Measurements from ENCODE around the gene CRADD. TPM values are rescaled to one million over a fixed set of nuclear protein-coding genes. Genes with fewer than 3 reads are reported as not detected.

Gene CRADD
- total and polyA plus RNA-seq, 4 donors, result 16.9 to 33.4 (median 20.0) TPM

DNA sequence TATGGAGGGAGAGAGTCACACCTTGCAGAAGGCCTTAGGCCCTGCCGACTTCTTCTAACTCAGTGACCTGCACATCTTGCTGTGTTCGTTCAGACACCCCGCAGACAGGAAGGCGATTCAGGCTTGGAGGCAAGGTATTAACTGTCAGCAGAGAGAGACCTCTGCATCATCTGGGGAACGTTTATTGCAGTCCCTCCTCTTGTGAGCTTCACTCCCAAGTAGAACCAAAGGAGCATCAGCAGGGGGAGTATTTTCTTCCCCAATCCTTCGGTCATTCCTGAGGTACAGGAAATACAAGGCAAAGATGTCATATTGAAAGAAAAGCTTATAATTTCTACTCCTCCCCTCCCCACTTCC, 217.9 kb downstream of the CRADD start:
- intact Hi-C loops (cut with DNase I), result loop anchor here (2.0 to 10.0 kb wide), 3 partner anchors 22 to 180 kb away; no protein-coding TSS in a partner anchor
- ATAC-seq (ENCODE audit: low FRiP score), result peak; percentile 48
- no peaks in the 10 kb centered on the region for H3K36me3 ChIP-seq (ENCODE audit: control insufficient read depth in 1 of 2, insufficient read depth in 2 of 2, low read length in 1 of 2)

DNA sequence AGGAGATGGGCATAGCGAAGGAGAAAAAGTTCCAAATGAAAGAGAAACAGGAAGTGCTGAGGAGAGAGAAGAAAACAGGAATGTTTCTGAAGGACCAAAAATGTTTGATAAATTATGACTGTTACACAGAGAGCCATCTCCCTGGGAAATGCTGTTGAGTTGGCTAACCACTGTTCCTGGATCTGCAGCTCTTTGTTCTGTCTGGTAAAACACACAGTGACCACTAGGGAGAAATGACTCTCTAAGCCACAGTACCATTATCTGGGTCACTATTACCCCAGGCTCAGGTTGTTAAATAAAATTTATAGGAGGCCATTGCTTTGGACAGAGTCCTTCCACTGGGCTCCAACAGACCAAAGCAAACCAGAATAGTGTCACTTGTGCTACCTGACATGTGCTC, 219.3 kb downstream of the CRADD start:
- no peaks in the 10 kb centered on the region for H3K4me1 ChIP-seq (ENCODE audit: control insufficient read depth in 1 of 2, insufficient read depth in 2 of 2, low read length in 2 of 2)
- intact Hi-C loops (cut with DNase I), result loop anchor here in 1 of 2 donors (10.0 kb wide), 1 partner anchor 178 kb away; no protein-coding TSS in a partner anchor
- WGBS, 2 donors, result 95 to 100% methylated on average over 1 of the region's 1 CpG

More for the DNA sequence above, 217.9 kb downstream of the CRADD start:
- DNase-seq, result no peak
- no peaks in the 10 kb centered on the region for H3K4me1 ChIP-seq (ENCODE audit: control insufficient read depth in 1 of 2, insufficient read depth in 2 of 2, low read length in 2 of 2)
- peak overlapping the region; percentile 38 to 95 for H3K27ac ChIP-seq (ENCODE audit: low read depth in 1 of 2, low read length in 2 of 2)
- WGBS, 2 donors, result 22 to 23% methylated on average over 6 of the region's 6 CpGs
- no peak overlapping the region for H3K4me3 ChIP-seq (ENCODE audit: low read length in 2 of 2)
- H3K9me3 ChIP-seq (ENCODE audit: control insufficient read depth, low read length), result no peaks in the 10 kb centered on the region
- no peaks in the 10 kb centered on the region for H3K27me3 ChIP-seq (ENCODE audit: control insufficient read depth in 1 of 2, insufficient read depth in 2 of 2, low read length in 1 of 2)

DNA sequence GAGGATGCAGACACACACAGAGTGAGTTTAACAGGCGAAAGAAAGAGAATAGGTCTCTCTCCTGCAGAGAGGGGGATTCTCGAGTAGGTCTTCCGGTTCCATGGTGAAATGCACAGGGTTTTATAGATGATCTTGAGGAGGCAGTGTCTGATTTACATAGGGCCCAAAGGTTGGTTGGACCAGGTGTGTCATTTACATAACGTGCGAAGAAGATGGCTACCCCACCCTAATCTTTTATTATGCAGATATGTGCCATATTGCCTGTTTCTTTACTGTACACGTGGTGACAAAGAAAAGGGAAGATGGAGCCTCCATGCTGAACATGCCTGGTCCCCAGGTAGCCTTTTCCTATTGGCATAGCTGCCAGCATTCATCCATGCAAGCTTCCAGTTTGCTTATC, 219.8 kb downstream of the CRADD start:
- intact Hi-C loops (cut with DNase I), result loop anchor here in 1 of 2 donors (10.0 kb wide), 1 partner anchor 178 kb away; no protein-coding TSS in a partner anchor
- peak overlapping the region in 1 of 2 donors; percentile 16 for H3K27ac ChIP-seq (ENCODE audit: low read depth in 1 of 2, low read length in 2 of 2)
- H3K27me3 ChIP-seq (ENCODE audit: control insufficient read depth in 1 of 2, insufficient read depth in 2 of 2, low read length in 1 of 2), result no peaks in the 10 kb centered on the region
- H3K9me3 ChIP-seq (ENCODE audit: control insufficient read depth, low read length), result no peaks in the 10 kb centered on the region
- WGBS, 2 donors, result 91 to 93% methylated on average over 6 of the region's 6 CpGs
- ATAC-seq (ENCODE audit: low FRiP score) (no peak), DNase-seq (no peak)
- no peaks in the 10 kb centered on the region for H3K4me1 ChIP-seq (ENCODE audit: control insufficient read depth in 1 of 2, insufficient read depth in 2 of 2, low read length in 2 of 2)
- H3K36me3 ChIP-seq (ENCODE audit: control insufficient read depth in 1 of 2, insufficient read depth in 2 of 2, low read length in 1 of 2), result no peaks in the 10 kb centered on the region
- H3K4me3 ChIP-seq (ENCODE audit: low read length in 2 of 2), result no peak overlapping the region

More for the DNA sequence above, 219.3 kb downstream of the CRADD start:
- H3K4me3 ChIP-seq (ENCODE audit: low read length in 2 of 2), result no peak overlapping the region
- no peak for ATAC-seq (ENCODE audit: low FRiP score)
- H3K9me3 ChIP-seq (ENCODE audit: control insufficient read depth, low read length), result no peaks in the 10 kb centered on the region
- H3K27me3 ChIP-seq (ENCODE audit: control insufficient read depth in 1 of 2, insufficient read depth in 2 of 2, low read length in 1 of 2), result no peaks in the 10 kb centered on the region
- no peak overlapping the region for H3K27ac ChIP-seq (ENCODE audit: low read depth in 1 of 2, low read length in 2 of 2)
- no peaks in the 10 kb centered on the region for H3K36me3 ChIP-seq (ENCODE audit: control insufficient read depth in 1 of 2, insufficient read depth in 2 of 2, low read length in 1 of 2)
- no peak for DNase-seq

DNA sequence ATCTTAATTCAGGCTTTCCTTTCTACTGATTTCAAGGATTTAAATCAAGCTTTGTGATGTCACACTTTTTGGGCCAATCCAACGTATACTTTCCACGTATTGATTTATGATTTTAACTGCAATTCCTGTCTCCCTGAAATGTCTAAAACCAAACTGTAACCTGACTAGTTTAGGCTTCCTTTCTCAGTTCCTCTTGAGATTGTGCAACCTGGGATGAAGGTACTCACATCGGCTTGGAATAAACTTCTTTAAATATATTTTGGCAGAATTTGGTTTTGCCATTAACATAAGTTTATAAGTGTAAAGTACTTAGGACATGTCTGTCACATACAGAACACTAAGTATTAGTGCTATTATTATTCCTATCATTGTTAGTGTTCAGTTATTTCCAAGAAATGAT, 224.6 kb downstream of the CRADD start:
- DNase-seq (no peak), ATAC-seq (ENCODE audit: low FRiP score) (no peak)
- 81 to 85% methylated on average over 3 of the region's 3 CpGs for WGBS, 2 donors
- Histone ChIP-seq H3K4me1 (ENCODE audit: control insufficient read depth in 1 of 2, insufficient read depth in 2 of 2, low read length in 2 of 2) (no peaks in the 10 kb centered on the region), H3K27ac (ENCODE audit: low read depth in 1 of 2, low read length in 2 of 2) (no peak overlapping the region), H3K4me3 (ENCODE audit: low read length in 2 of 2) (no peak overlapping the region), H3K9me3 (ENCODE audit: control insufficient read depth, low read length) (peaks cover 4% of the 10 kb centered on the region), H3K27me3 (ENCODE audit: control insufficient read depth in 1 of 2, insufficient read depth in 2 of 2, low read length in 1 of 2) (no peaks in the 10 kb centered on the region), H3K36me3 (ENCODE audit: control insufficient read depth in 1 of 2, insufficient read depth in 2 of 2, low read length in 1 of 2) (no peaks in the 10 kb centered on the region)
- intact Hi-C loops (cut with DNase I), result loop anchor here in 1 of 2 donors (5.0 kb wide), 1 partner anchor 134 kb away; no protein-coding TSS in a partner anchor

DNA sequence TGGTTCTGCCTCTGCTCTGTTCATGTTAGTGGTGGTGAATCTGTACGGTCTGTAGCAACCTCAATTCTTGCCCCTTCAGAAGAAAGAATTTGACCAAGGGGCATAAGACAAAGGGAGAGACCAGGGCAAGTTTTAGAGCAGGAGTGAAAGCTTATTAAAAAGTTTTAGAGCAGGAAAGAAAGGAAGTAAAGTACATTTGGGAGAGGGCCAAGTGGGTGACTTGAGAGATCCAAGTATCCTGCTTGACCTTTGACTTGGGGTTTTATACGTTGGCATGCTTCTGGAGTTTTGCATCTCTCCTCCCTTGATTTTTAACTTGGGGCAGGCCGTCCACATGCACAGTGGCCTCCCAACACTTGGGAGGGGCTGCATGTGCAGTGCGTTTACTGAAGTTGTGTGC, 225.0 kb downstream of the CRADD start:
- DNase-seq (no peak), ATAC-seq (ENCODE audit: low FRiP score) (no peak)
- intact Hi-C loops (cut with DNase I), result loop anchor here in 1 of 2 donors (5.0 kb wide), 1 partner anchor 135 kb away; no protein-coding TSS in a partner anchor
- no peaks in the 10 kb centered on the region for H3K36me3 ChIP-seq (ENCODE audit: control insufficient read depth in 1 of 2, insufficient read depth in 2 of 2, low read length in 1 of 2)
- no peaks in the 10 kb centered on the region for H3K27me3 ChIP-seq (ENCODE audit: control insufficient read depth in 1 of 2, insufficient read depth in 2 of 2, low read length in 1 of 2)
- no peak overlapping the region for H3K4me3 ChIP-seq (ENCODE audit: low read length in 2 of 2)
- H3K9me3 ChIP-seq (ENCODE audit: control insufficient read depth, low read length), result peaks cover 4% of the 10 kb centered on the region
- H3K4me1 ChIP-seq (ENCODE audit: control insufficient read depth in 1 of 2, insufficient read depth in 2 of 2, low read length in 2 of 2), result no peaks in the 10 kb centered on the region
- H3K27ac ChIP-seq (ENCODE audit: low read depth in 1 of 2, low read length in 2 of 2), result no peak overlapping the region
- 96% methylated on average over 4 of the region's 4 CpGs for WGBS, 2 donors

DNA sequence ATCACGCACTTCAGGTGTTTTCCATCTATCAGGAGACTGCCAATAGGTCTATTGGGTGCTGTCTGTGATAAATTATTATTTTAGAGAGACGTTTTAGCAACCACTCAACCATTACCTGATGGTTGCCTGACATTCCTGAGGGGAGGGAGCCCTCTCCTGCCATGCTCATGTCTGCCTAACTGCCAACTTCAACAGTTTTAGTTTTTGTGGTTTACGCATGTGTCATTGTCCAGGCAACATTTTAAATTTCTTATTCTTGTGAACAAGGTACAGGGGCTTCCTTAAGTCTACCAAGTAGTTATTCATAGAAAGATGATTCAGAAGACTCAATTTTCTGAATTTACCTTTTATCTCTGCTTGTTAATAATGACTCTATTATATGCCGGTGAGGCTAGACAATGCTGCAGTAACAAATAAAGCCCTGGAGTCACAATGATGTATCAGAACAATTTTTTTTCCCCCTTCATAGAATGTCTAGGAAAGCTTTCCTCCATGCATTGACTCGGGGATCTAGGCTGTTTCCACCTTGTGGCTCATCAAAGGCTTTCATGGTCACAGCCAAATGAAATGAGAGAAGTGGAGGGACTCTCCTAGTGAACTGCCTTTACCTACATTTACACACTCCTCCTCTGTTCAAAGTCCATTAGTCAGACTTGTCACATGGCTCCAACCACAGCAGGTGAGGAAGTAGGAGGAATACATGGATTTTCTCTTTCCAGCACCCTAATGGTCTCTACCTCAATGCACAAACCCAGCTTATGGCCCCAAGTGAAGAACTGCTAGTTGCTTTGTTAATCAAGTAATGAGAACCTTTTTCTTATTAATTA, 225.8 kb downstream of the CRADD start:
- Histone ChIP-seq H3K27ac (ENCODE audit: low read depth in 1 of 2, low read length in 2 of 2) (no peak overlapping the region), H3K4me1 (ENCODE audit: control insufficient read depth in 1 of 2, insufficient read depth in 2 of 2, low read length in 2 of 2) (no peaks in the 10 kb centered on the region), H3K9me3 (ENCODE audit: control insufficient read depth, low read length) (peaks cover 4% of the 10 kb centered on the region), H3K27me3 (ENCODE audit: control insufficient read depth in 1 of 2, insufficient read depth in 2 of 2, low read length in 1 of 2) (no peaks in the 10 kb centered on the region), H3K36me3 (ENCODE audit: control insufficient read depth in 1 of 2, insufficient read depth in 2 of 2, low read length in 1 of 2) (no peaks in the 10 kb centered on the region), H3K4me3 (ENCODE audit: low read length in 2 of 2) (no peak overlapping the region)
- ATAC-seq (ENCODE audit: low FRiP score) (no peak), DNase-seq (no peak)
- WGBS, 2 donors, result 91 to 94% methylated on average over 5 of the region's 5 CpGs
- intact Hi-C loops (cut with DNase I), result loop anchor here in 1 of 2 donors (5.0 kb wide), 1 partner anchor 136 kb away; no protein-coding TSS in a partner anchor

DNA sequence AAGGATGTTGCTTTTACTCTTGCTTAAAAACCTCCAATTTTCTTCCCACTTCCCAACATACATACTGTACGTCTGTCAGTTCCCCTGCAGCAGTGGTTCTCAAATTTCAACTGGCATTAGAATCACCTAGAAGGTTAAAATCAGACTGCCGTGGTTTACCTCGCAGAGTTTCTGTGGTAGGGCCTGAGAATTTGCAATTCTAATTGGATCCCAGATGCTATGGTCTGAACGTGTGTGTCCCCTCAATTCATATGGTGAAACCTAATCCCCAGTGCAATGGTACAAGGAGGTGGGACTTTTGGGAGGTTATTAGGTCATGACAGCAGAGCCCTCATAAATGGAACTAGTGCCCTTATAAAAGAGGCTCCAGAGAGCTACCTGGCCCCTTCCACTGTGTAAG, 226.9 kb downstream of the CRADD start:
- H3K9me3 ChIP-seq (ENCODE audit: control insufficient read depth, low read length), result peaks cover 4% of the 10 kb centered on the region
- no peaks in the 10 kb centered on the region for H3K27me3 ChIP-seq (ENCODE audit: control insufficient read depth in 1 of 2, insufficient read depth in 2 of 2, low read length in 1 of 2)
- no peak for ATAC-seq (ENCODE audit: low FRiP score)
- DNase-seq, result no peak
- intact Hi-C loops (cut with DNase I), result loop anchor here in 1 of 2 donors (5.0 kb wide), 1 partner anchor 137 kb away; no protein-coding TSS in a partner anchor
- H3K36me3 ChIP-seq (ENCODE audit: control insufficient read depth in 1 of 2, insufficient read depth in 2 of 2, low read length in 1 of 2), result no peaks in the 10 kb centered on the region
- H3K4me1 ChIP-seq (ENCODE audit: control insufficient read depth in 1 of 2, insufficient read depth in 2 of 2, low read length in 2 of 2), result no peaks in the 10 kb centered on the region
- no peak overlapping the region for H3K4me3 ChIP-seq (ENCODE audit: low read length in 2 of 2)
- 91 to 96% methylated on average over 4 of the region's 4 CpGs for WGBS, 2 donors
- H3K27ac ChIP-seq (ENCODE audit: low read depth in 1 of 2, low read length in 2 of 2), result no peak overlapping the region

DNA sequence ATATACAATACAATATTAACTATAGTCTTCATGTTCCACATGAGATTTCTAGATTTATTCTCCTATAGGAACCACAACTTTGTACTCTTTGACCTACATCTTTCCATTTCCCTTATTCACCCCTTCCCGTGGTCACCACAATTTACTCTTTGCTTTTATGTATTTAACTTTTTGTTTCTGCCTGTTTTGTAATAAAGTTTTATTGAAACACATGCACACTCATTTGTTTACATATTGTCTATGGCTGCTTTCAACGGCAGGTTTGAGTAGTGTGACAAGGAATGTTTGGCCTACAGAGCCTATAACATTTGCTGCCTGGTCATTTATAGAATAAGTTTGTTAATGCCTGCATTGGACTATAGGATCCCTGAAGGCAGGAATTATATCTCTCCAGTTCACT, 231.1 kb downstream of the CRADD start:
- intact Hi-C loops (cut with DNase I), result no loop called here

More for the DNA sequence above, 231.1 kb downstream of the CRADD start:
- Histone ChIP-seq H3K4me3 (ENCODE audit: low read length in 2 of 2) (no peak overlapping the region), H3K9me3 (ENCODE audit: control insufficient read depth, low read length) (no peaks in the 10 kb centered on the region), H3K36me3 (ENCODE audit: control insufficient read depth in 1 of 2, insufficient read depth in 2 of 2, low read length in 1 of 2) (no peaks in the 10 kb centered on the region), H3K4me1 (ENCODE audit: control insufficient read depth in 1 of 2, insufficient read depth in 2 of 2, low read length in 2 of 2) (no peaks in the 10 kb centered on the region), H3K27me3 (ENCODE audit: control insufficient read depth in 1 of 2, insufficient read depth in 2 of 2, low read length in 1 of 2) (no peaks in the 10 kb centered on the region), H3K27ac (ENCODE audit: low read depth in 1 of 2, low read length in 2 of 2) (no peak overlapping the region)
- 93 to 94% methylated on average over 2 of the region's 2 CpGs for whole genome bisulfite sequencing, 2 donors
- ATAC-seq (ENCODE audit: low FRiP score), result no peak
- no peak for DNase-seq

All from aorta (tissue), 5 donors.